Muscle layer of duodenum (tissue), 2 donors: ENCODE results near the gene CERS4.
"Not testable (repeated sequence)": the region's sequence is repeated elsewhere in the genome, so short reads cannot be mapped to it uniquely, and the experiment has no call there.

Experiments used
- H3K27ac ChIP-seq: one replicate; pipeline ENCODE4 v1.7.0; 2013; ENCODE audit warnings: mild to moderate bottlenecking, low read length
- H3K27me3 ChIP-seq: one replicate; pipeline ENCODE4 v1.7.0; 2013; ENCODE audit warnings: low read depth, mild to moderate bottlenecking, control low read depth, low read length
- H3K36me3 ChIP-seq, 2 donors: one replicate each; pipeline ENCODE4 v1.7.0; 2013; ENCODE audit warnings: low read length in 2 of 2, control low read depth in 1 of 2, mild to moderate bottlenecking in 1 of 2; ENCODE audit not compliant: insufficient read depth in 2 of 2, control insufficient read depth in 1 of 2
- H3K4me1 ChIP-seq, 2 donors: one replicate each; pipeline ENCODE4 v1.7.0; 2013; ENCODE audit warnings: low read length in 2 of 2, mild to moderate bottlenecking in 2 of 2, control low read depth in 1 of 2, moderate library complexity in 1 of 2; ENCODE audit not compliant: insufficient read depth in 2 of 2, control insufficient read depth in 1 of 2
- H3K4me3 ChIP-seq, 2 donors: one replicate each; pipeline ENCODE4 v1.7.0; 2013; ENCODE audit warnings: low read length in 2 of 2, low read depth in 1 of 2, mild to moderate bottlenecking in 1 of 2
- H3K9me3 ChIP-seq, 2 donors: one replicate each; pipeline ENCODE4 v1.7.0; 2013; ENCODE audit warnings: low read length in 2 of 2, control low read depth in 1 of 2, mild to moderate bottlenecking in 1 of 2; ENCODE audit not compliant: control insufficient read depth in 1 of 2
- donor health status: healthy.

CERS4 gene

DNA sequence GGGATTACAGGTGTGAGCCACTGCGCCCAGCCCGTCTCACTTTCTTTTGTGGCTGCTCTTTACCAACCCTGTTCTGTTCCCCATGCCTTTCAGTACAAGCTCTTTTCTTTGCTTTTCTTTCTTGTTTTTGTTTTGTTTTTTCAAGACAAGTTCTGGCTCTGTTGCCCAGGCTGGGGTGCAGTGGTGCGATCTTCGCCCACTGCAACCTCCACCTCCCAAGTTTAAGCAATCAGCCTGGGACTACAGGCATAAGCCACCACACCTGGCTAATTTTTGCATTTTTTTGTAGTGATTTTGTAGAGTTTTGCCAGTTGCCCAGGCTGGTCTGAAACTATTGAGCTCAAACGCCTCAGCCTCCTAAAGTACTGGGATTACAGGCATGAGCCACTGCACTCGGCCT lies 3.7 kb downstream of the CERS4 start:
- peaks cover 0 to 5% of the 10 kb centered on the region in 2 donors for H3K36me3 ChIP-seq
- H3K4me3 ChIP-seq = no peak overlapping the region
- H3K4me1 ChIP-seq = peaks cover 6 to 23% of the 10 kb centered on the region in 2 donors
- no peaks in the 10 kb centered on the region for H3K9me3 ChIP-seq
- H3K27ac ChIP-seq = no peak overlapping the region
- H3K27me3 ChIP-seq = no peaks in the 10 kb centered on the region

DNA sequence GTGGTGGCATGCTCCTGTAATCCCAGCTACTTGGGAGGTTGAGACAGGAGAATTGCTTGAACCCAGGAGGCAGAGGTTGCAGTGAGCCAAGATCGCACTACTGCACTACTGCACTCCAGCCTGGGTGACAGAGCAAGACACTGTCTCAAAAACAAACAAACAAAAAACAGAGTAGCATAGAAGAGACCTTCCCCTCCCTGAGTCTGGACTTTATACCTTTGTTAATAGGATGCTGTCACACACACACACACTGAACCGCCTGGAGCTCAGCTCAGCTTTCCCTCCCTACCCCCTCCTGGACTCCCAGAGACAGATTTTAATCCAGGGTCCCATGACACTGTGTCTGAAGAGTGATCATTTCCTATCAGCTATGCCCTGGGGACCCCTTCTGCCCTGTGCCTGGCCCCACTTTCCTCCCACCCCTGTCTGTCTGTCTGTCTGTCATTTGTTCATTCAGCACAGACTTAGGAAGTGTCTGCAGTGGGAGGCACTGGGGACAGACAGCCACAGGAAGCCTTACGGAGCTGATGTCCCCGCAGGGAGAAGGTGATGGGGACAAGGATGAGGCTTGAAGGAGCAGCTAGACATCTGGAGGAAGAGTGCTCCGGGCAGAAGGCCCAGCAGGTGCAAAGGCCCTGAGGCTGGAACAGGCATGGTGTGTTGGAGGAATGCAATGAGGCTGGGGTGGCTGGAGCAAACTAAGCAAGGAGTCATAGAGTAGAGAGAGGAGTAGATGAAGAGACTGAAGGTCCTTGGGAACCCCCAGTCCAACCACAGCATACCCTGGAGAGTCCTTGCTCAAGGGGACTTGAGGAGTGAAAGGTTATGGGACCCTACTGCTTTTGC lies 4.9 kb downstream of the CERS4 start:
- no peaks in the 10 kb centered on the region for H3K9me3 ChIP-seq
- H3K4me1 ChIP-seq = peaks cover 6 to 16% of the 10 kb centered on the region in 2 donors
- H3K36me3 ChIP-seq = peaks cover 0 to 5% of the 10 kb centered on the region in 2 donors
- H3K4me3 ChIP-seq = no peak overlapping the region
- H3K27ac ChIP-seq = no peak overlapping the region
- no peaks in the 10 kb centered on the region for H3K27me3 ChIP-seq

DNA sequence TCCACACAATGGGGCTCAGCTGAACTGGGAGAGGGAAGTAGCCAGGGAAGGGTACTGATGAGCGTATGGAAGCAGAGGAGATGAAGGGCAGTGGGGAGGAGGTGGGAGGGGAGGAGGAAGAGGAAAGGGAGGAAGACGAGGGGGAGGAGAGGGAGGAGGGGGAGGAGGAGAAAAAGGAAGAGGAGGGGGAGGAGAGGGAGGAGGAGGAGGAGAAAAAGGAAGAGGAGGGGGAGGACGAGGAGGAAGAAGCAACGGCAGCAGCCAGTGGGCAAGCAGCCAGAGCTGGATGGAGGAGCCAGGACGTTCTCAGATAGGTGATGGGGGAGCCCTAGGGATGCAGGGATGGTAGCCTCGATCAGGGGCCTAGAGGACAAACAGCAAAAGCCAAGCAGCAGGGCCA lies 5.6 kb downstream of the CERS4 start:
- Histone ChIP-seq H3K36me3 (peaks cover 0 to 5% of the 10 kb centered on the region in 2 donors), H3K4me1 (peaks cover 6 to 16% of the 10 kb centered on the region in 2 donors), H3K4me3 (no peak overlapping the region), H3K9me3 (no peaks in the 10 kb centered on the region), H3K27ac (no peak overlapping the region), H3K27me3 (no peaks in the 10 kb centered on the region)

DNA sequence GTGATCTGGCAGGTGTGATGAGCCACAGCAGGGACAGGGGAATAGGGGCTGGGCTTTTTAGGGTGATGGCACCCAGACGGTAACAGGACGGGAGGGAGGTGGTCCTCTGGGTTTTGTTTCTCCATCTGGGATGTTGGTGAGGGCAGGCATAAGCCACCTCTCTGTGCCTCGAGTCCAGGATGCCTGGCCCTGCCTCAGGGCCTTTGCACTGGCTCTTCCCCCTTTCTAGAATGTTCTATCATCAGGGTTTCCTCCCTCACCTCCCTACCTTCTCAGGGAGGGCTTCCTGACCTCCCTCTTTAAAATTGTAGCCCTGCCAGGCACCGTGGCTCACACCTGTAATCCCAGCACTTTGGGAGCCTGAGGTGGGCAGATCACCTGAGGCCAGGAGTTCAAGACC lies 6.6 kb downstream of the CERS4 start:
- Histone ChIP-seq H3K9me3 (no peaks in the 10 kb centered on the region), H3K27ac (no peak overlapping the region), H3K27me3 (no peaks in the 10 kb centered on the region), H3K4me3 (no peak overlapping the region), H3K36me3 (peaks cover 0 to 5% of the 10 kb centered on the region in 2 donors), H3K4me1 (peaks cover 0 to 6% of the 10 kb centered on the region in 2 donors)

DNA sequence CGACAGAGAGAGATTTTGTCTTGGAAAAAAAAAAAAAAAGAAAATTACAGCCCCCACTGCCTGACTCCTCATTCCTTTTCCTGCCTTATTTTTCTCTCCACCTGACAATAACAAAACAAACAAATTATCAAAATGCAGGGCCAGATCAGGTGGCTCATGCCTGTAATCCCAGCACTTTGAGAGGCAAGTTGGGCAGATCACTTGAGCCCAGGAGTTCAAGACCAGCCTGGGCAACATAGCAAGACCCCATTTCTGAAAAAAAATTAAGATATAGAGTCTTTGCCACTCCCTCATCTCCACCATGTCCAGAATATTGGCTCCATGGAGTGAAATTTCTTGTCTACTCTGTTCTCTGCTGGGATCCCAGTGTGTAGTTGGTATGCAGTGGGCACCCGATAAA lies 7.2 kb downstream of the CERS4 start:
- Histone ChIP-seq H3K36me3 (peaks cover 0 to 5% of the 10 kb centered on the region in 2 donors), H3K27me3 (no peaks in the 10 kb centered on the region), H3K27ac (no peak overlapping the region), H3K9me3 (no peaks in the 10 kb centered on the region), H3K4me1 (peaks cover 0 to 6% of the 10 kb centered on the region in 2 donors), H3K4me3 (no peak overlapping the region)

DNA sequence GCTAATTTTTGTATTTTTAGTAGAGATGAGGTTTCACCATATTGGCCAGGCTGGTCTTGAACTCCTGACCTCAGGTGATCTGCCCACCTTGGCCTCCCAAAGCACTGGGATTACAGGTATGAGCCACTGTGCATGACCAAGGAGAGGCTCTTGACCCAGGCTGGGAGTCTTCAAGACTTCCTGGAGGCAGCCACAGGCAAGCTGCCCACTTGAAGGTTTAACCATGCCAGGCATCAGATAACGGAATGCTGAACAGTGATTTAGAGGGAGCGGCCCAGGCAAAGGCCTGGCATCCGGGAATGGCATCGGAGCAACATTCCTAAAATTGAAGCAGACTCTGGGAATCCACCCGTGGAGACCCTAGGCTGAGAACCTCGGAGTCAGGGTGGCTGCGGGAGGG lies 9.0 kb downstream of the CERS4 start:
- H3K4me3 ChIP-seq, H3K27ac ChIP-seq, H3K36me3 ChIP-seq, H3K27me3 ChIP-seq, H3K9me3 ChIP-seq, H3K4me1 ChIP-seq: not testable (repeated sequence)

DNA sequence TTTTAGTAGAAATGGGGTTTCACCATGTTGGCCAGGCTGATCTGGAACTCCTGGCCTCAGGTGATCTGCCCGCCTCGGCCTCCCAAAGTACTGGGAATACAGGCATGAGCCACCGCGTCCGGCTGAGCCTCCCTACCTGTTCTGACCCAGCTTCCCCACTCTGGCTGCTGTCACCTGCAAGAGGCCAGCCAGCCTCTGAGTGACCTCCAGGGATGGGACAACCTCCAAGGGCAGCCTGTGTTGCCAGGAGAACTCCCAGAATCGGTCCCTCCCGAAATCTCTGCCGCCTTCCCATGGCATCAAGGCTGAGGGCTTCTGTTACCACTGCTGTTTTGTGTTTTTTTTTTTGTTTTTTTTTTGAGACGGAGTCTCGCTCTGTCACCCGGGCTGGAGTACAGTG lies 11.3 kb downstream of the CERS4 start:
- Histone ChIP-seq H3K9me3 (no peaks in the 10 kb centered on the region), H3K36me3 (no peaks in the 10 kb centered on the region), H3K4me3 (no peak overlapping the region), H3K4me1 (no peaks in the 10 kb centered on the region), H3K27ac (no peak overlapping the region), H3K27me3 (no peaks in the 10 kb centered on the region)

DNA sequence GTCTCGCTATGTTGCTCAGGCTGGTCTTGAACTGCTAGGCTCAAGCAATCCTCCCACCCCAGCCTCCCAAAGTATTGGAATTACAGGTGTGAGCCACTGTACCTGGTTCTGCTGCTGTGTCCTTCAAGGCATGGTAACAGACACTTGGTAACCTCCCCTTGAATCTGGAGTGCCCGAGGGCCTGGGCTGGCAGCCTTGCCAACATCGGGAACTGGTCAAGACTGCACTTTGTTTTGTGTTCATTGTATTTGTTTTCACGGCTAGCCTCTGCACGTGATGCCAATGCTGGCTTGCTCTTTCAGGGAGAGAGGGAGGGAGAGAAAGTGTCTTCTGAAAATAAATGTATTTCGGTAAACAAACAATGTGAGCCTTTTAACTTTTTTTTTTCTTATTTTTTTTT lies 12.0 kb downstream of the CERS4 start:
- Histone ChIP-seq H3K27ac (no peak overlapping the region), H3K4me1 (no peaks in the 10 kb centered on the region), H3K4me3 (no peak overlapping the region), H3K9me3 (no peaks in the 10 kb centered on the region), H3K36me3 (no peaks in the 10 kb centered on the region), H3K27me3 (no peaks in the 10 kb centered on the region)

DNA sequence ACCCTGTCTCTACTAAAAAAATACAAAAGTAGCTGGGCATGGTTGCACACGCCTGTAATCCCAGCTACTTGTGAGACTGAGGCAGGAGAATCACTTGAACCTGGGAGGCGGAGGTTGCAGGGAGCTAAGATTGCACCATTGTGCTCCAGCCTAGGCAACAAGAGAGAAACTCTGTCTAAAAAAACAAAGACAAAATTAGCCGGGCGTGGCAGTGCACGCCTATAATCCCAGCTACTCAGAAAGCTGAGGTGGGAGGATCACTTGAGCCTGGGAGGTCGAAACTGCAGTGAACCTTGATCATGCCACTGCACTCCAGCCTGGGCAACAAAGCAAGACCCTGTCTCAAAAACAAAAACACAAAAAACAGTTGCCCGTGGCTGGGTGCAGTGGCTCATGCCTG lies 14.3 kb downstream of the CERS4 start:
- not testable (repeated sequence) for H3K27me3 ChIP-seq, H3K27ac ChIP-seq, H3K4me3 ChIP-seq, H3K9me3 ChIP-seq, H3K36me3 ChIP-seq, H3K4me1 ChIP-seq

DNA sequence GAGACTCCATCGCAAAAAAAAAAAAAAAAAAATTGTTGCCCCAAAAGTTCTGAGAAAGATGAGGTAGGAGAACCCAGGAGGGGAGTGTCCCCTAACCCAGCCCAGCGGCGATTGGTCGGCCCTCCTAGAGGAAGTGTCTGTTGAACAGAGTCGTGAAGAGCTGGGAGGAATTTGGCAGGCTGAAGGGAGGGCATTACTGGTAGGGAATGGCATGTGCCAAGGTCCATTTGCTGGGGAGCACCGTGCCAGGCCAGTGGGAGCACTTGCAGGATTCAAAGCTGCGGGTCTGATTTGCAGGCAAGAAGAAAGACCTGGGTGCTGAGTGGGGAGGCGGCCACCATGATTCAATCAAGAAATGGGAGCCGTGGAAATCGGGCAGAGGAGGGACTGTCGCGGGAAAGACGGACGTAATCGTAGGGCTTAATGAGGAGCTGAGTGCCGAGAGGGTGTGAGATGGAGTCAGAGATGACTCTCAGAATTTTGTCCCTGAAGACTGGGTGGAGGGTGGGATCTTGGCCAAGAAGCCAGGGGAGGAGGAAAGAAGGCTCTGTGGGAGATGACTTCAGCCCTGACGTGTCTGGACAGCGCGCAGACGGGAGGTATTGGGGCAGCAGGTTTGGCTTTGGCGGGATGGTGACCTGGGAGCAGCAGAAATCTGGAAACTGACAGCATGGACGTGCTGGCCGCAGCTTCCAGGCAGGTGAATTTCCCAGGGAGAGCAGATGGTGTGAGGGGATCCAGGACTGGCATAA lies 15.4 kb downstream of the CERS4 start:
- Histone ChIP-seq H3K27ac (no peak overlapping the region), H3K27me3 (no peaks in the 10 kb centered on the region), H3K4me1 (no peaks in the 10 kb centered on the region), H3K36me3 (no peaks in the 10 kb centered on the region), H3K9me3 (peaks cover 0 to under 1% of the 10 kb centered on the region in 2 donors), H3K4me3 (no peak overlapping the region)

DNA sequence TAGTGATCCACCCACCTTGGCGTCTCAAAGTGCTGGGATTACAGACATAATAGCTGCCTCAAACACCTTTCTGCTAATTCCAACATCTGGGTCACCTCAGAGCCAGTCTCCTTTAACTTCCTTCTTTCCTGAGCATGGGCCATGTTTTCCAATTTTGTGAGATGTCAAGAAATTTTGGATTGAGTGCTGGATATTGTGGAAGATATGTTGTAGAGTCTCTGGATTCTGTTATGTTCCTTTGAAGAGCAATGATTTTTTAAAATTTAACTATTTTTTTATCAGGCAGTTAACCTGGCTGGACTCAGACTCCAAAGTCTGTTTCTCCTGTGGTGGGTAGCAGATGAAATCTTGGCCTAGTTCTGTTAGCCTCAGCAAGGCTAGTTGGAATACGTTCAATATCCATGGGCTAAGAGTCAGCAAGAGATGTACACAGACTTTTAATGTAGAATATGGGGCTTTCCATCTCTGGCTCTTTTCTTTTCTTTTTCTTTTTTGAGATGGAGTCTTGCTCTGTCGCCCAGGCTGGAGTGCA lies 22.0 kb downstream of the CERS4 start:
- Histone ChIP-seq H3K4me1 (no peaks in the 10 kb centered on the region), H3K4me3 (no peak overlapping the region), H3K27me3 (no peaks in the 10 kb centered on the region), H3K27ac (no peak overlapping the region), H3K36me3 (no peaks in the 10 kb centered on the region), H3K9me3 (peaks cover 0 to 10% of the 10 kb centered on the region in 2 donors)
